ENCODE measurements around the gene PPP3CA. TPM values are rescaled to one million over a fixed set of nuclear protein-coding genes. Genes with fewer than 3 reads are reported as not detected.

PPP3CA gene
- total and polyA plus RNA-seq, 2 of the 8 experiments (the other 6 are each of a cell fraction or from before 2014, with no cell fraction given) = 7.9 to 35.0 TPM

GRCh38 chr4:101244349-101244748, 103.0 kb downstream of the PPP3CA start (continued):
- TF ChIP-seq JUND (IDR thresholded peaks at IDR 0.05; ENCODE audit: low read length) (no peak), E2F6 (IDR thresholded peaks at IDR 0.05) (no peak), BRCA1 (IDR thresholded peaks at IDR 0.05; ENCODE audit: low read depth, low read length) (no peak)

Measured in H1 (cell line).